ENCODE results near the gene ST7. TPM values are rescaled to one million over a fixed set of nuclear protein-coding genes. Genes with fewer than 3 reads are reported as not detected.

Gene ST7
- total and polyA plus RNA-seq, 2 experiments from 2014 or later = 9.9 to 18.3 TPM

DNA sequence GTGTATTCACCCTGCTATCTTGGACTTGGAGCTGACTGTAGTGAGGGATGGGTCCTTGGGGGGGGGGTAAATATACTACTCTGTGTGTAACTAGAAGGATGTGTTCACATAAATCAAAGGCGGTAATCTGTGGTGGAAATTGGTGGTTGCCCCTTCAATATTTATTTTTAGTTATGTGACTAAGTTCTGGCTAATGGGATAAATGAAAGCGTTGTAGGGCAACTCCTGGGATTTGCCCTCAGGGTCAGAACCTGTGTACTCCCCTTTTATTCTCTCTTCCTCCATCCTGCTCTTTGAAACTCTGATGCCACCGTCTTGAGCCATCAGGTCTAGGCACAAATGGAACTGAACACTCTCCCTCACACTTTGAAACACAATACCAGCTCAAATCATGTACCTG is 24.3 kb upstream of the ST7 start:
- no peak for ATAC-seq
- no peak overlapping the region for H3K27ac Mint-ChIP-seq
- no peak overlapping the region for H3K4me2 ChIP-seq

More for the DNA sequence above, 24.3 kb upstream of the ST7 start:
- Histone ChIP-seq H3K27me3 (ENCODE audit: insufficient read depth) (no peaks in the 10 kb centered on the region), H3K9me2 (ENCODE audit: insufficient read depth) (no peaks in the 10 kb centered on the region), H2AFZ (0 out of 2 replicates have a peak overlapping the region, but pooled peaks have one; percentile 43), H3K36me3 (ENCODE audit: insufficient read depth) (no peaks in the 10 kb centered on the region), H3K27ac (ENCODE audit: low read depth) (no peak overlapping the region), H3K4me1 (ENCODE audit: insufficient read depth) (peaks cover 12% of the 10 kb centered on the region), H3F3A (replicated peaks; ENCODE audit: low read depth) (0 out of 2 replicates have a peak, but pooled peaks cover 4% of the 10 kb centered on the region), H4K20me1 (replicated peaks; ENCODE audit: insufficient read depth) (no peaks in the 10 kb centered on the region), H3K4me3 (no peak overlapping the region), H3K79me2 (replicated peaks; ENCODE audit: insufficient read depth) (no peaks in the 10 kb centered on the region)
- Mint-ChIP-seq H3K4me3 (no peak overlapping the region), H3K36me3 (ENCODE audit: low read depth) (no peaks in the 10 kb centered on the region), H3K4me1 (peaks cover 8% of the 10 kb centered on the region), H3K27me3 (ENCODE audit: insufficient read depth, low read depth, poor library complexity) (peaks cover 2% of the 10 kb centered on the region), H3K9me3 (no peaks in the 10 kb centered on the region; the same call in 2 of the 3 replicates)
- TF ChIP-seq, protein P1, sequence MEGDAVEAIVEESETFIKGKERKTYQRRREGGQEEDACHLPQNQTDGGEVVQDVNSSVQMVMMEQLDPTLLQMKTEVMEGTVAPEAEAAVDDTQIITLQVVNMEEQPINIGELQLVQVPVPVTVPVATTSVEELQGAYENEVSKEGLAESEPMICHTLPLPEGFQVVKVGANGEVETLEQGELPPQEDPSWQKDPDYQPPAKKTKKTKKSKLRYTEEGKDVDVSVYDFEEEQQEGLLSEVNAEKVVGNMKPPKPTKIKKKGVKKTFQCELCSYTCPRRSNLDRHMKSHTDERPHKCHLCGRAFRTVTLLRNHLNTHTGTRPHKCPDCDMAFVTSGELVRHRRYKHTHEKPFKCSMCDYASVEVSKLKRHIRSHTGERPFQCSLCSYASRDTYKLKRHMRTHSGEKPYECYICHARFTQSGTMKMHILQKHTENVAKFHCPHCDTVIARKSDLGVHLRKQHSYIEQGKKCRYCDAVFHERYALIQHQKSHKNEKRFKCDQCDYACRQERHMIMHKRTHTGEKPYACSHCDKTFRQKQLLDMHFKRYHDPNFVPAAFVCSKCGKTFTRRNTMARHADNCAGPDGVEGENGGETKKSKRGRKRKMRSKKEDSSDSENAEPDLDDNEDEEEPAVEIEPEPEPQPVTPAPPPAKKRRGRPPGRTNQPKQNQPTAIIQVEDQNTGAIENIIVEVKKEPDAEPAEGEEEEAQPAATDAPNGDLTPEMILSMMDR (conservative IDR thresholded peaks at IDR 0.05; ENCODE audit: low read depth in 2 of 2) = no peak
- TF ChIP-seq, protein P2, sequence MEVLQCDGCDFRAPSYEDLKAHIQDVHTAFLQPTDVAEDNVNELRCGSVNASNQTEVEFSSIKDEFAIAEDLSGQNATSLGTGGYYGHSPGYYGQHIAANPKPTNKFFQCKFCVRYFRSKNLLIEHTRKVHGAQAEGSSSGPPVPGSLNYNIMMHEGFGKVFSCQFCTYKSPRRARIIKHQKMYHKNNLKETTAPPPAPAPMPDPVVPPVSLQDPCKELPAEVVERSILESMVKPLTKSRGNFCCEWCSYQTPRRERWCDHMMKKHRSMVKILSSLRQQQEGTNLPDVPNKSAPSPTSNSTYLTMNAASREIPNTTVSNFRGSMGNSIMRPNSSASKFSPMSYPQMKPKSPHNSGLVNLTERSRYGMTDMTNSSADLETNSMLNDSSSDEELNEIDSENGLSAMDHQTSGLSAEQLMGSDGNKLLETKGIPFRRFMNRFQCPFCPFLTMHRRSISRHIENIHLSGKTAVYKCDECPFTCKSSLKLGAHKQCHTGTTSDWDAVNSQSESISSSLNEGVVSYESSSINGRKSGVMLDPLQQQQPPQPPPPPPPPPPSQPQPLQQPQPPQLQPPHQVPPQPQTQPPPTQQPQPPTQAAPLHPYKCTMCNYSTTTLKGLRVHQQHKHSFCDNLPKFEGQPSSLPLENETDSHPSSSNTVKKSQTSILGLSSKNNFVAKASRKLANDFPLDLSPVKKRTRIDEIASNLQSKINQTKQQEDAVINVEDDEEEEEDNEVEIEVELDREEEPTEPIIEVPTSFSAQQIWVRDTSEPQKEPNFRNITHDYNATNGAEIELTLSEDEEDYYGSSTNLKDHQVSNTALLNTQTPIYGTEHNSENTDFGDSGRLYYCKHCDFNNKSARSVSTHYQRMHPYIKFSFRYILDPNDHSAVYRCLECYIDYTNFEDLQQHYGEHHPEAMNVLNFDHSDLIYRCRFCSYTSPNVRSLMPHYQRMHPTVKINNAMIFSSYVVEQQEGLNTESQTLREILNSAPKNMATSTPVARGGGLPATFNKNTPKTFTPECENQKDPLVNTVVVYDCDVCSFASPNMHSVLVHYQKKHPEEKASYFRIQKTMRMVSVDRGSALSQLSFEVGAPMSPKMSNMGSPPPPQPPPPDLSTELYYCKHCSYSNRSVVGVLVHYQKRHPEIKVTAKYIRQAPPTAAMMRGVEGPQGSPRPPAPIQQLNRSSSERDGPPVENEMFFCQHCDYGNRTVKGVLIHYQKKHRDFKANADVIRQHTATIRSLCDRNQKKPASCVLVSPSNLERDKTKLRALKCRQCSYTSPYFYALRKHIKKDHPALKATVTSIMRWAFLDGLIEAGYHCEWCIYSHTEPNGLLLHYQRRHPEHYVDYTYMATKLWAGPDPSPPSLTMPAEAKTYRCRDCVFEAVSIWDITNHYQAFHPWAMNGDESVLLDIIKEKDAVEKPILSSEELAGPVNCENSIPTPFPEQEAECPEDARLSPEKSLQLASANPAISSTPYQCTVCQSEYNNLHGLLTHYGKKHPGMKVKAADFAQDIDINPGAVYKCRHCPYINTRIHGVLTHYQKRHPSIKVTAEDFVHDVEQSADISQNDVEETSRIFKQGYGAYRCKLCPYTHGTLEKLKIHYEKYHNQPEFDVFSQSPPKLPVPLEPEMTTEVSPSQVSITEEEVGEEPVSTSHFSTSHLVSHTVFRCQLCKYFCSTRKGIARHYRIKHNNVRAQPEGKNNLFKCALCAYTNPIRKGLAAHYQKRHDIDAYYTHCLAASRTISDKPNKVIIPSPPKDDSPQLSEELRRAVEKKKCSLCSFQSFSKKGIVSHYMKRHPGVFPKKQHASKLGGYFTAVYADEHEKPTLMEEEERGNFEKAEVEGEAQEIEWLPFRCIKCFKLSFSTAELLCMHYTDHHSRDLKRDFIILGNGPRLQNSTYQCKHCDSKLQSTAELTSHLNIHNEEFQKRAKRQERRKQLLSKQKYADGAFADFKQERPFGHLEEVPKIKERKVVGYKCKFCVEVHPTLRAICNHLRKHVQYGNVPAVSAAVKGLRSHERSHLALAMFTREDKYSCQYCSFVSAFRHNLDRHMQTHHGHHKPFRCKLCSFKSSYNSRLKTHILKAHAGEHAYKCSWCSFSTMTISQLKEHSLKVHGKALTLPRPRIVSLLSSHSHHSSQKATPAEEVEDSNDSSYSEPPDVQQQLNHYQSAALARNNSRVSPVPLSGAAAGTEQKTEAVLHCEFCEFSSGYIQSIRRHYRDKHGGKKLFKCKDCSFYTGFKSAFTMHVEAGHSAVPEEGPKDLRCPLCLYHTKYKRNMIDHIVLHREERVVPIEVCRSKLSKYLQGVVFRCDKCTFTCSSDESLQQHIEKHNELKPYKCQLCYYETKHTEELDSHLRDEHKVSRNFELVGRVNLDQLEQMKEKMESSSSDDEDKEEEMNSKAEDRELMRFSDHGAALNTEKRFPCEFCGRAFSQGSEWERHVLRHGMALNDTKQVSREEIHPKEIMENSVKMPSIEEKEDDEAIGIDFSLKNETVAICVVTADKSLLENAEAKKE (CRISPR knock-in tag; IDR thresholded peaks at IDR 0.05) = no peak
- DNase-seq (ENCODE audit: low spot score) = no peak
